Ascending aorta (tissue), 2 donors: ENCODE results near the gene POLR3A. TPM values are rescaled to one million over a fixed set of nuclear protein-coding genes. Genes with fewer than 3 reads are reported as not detected.

ENCODE experiments used
- DNase-seq, 2 donors: peaks; one replicate each; pipeline ENCODE4 v3.0.0-alpha.2; 2019; ENCODE audit warnings: low spot score in 2 of 2
- H3K27ac ChIP-seq, 2 donors: fragments of 200-600 bp; sonication (generic); one replicate each; pipeline ENCODE4 v1.5.1; 2016 to 2017; ENCODE audit warnings: mild to moderate bottlenecking in 1 of 2
- H3K27me3 ChIP-seq: fragments of 200-600 bp; sonication (generic); one replicate; pipeline ENCODE4 v1.5.1; 2017
- H3K36me3 ChIP-seq, 2 donors: fragments of 200-600 bp; sonication (generic); one replicate each; pipeline ENCODE4 v1.5.1; 2016
- H3K4me1 ChIP-seq, 2 donors: fragments of 200-600 bp; sonication (generic); one replicate each; pipeline ENCODE4 v1.5.1; 2016 to 2017; ENCODE audit warnings: mild to moderate bottlenecking in 1 of 2
- H3K4me3 ChIP-seq, 2 donors: fragments of 200-600 bp; sonication (generic); one replicate each; pipeline ENCODE4 v1.5.1; 2016 to 2017; ENCODE audit warnings: mild to moderate bottlenecking in 1 of 2
- H3K9me3 ChIP-seq, 2 donors: fragments of 200-600 bp; sonication (generic); one replicate each; pipeline ENCODE4 v1.5.1; 2016
- intact Hi-C: fragments of 100-400 bp; cut with DNase I; formaldehyde crosslinking; loops from one replicate; pipeline ENCODE4 v1.15.1; 2023
- total RNA-seq: library from RNA; depleted of rRNA; stranded (reverse); fragments of >200 nt; gene quantifications from one replicate; pipeline ENCODE4 v1.1.0, GENCODE V29; 2016
- TF ChIP-seq, protein P1 (sequence below), 3 experiments: fragments of 200-600 bp in 2 of 3; fragments of 450-650 bp in 1 of 3; sonication (generic) in 2 of 3; IDR thresholded peaks; one replicate each; pipeline ENCODE4 v1.5.1; 2016 to 2019; ENCODE audit warnings: antibody characterized with exemption in 3 of 3, mild to moderate bottlenecking in 1 of 3, moderate library complexity in 1 of 3

POLR3A gene
- total RNA-seq, 1 donor from 2014 or later, result 18.6 TPM

DNA sequence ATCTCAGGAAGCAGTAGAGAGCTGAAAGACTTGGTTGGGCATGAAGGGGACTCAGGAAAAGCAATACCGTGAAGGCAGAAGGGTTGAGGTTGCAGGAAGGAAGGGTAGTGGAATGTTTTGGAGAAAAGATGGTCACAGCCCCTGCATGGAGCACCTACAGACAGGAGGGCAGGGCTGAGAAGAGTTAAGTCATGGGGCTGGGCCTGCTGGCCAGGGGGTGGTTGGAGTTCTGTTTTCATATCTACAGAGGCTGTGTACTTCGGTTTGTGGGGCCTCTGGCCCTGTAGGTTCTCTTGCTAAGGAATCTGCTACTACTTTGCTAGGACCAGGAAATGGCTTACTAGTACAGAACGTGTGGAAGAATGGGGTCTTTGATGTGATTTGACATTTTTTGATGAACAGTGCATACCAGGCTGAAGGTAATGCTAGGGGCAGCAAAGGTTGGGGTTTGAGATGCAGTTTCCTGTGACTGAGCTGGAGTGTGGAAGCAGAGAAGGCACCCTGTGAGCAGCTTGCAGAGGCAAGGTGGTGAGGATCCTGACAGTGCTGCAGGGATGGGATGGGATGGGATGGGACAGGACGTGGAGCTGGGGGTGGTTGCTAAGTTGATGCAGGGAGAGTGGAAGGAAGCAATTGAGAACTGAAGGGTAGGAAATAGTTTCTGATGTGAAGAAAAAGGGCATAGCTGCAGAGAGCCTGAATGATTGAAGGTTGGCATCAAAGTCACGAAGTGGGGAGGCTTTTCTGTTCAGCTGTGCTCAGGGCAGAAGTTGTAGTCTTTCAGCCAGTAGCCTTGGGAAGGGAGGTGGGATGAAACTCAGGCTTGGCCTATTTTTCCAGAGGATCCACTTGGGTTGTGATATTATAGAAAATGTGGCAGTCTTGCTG is 12.1 kb upstream of the POLR3A start:
- H3K27ac ChIP-seq, result no peak overlapping the region

DNA sequence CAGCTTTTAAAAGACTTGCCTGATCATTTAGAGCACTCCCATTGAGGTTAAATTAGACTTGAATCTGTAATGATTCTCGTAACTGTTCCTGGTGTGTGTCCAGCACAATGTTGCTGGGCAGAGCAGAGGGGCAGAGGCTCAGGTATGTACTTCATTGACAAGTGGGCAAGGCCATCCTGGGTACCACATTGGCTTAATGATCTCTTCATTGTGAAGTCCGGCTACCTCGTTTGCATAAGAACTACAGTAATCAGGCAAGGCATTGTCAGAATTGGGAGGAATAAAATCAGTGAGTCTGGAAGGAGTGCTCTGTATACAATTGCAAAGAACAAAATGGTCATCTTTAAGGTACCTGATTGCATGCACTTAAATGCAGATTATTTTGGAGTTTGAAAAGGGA is 10.4 kb upstream of the POLR3A start:
- TF ChIP-seq, protein P1, sequence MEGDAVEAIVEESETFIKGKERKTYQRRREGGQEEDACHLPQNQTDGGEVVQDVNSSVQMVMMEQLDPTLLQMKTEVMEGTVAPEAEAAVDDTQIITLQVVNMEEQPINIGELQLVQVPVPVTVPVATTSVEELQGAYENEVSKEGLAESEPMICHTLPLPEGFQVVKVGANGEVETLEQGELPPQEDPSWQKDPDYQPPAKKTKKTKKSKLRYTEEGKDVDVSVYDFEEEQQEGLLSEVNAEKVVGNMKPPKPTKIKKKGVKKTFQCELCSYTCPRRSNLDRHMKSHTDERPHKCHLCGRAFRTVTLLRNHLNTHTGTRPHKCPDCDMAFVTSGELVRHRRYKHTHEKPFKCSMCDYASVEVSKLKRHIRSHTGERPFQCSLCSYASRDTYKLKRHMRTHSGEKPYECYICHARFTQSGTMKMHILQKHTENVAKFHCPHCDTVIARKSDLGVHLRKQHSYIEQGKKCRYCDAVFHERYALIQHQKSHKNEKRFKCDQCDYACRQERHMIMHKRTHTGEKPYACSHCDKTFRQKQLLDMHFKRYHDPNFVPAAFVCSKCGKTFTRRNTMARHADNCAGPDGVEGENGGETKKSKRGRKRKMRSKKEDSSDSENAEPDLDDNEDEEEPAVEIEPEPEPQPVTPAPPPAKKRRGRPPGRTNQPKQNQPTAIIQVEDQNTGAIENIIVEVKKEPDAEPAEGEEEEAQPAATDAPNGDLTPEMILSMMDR (IDR thresholded peaks at IDR 0.05), result no peak
- intact Hi-C loops, result loop anchor here (10.0 kb wide), 1 partner anchor 1025 kb away; the partner anchor contains the start of gene ZMIZ1
- Histone ChIP-seq H3K36me3 (peaks cover 62 to 82% of the 10 kb centered on the region in 2 donors), H3K4me3 (no peak overlapping the region), H3K27ac (no peak overlapping the region), H3K9me3 (no peaks in the 10 kb centered on the region), H3K4me1 (peaks cover 2 to 3% of the 10 kb centered on the region in 2 donors), H3K27me3 (no peaks in the 10 kb centered on the region)
- DNase-seq, result no peak

More for the DNA sequence above, 12.1 kb upstream of the POLR3A start:
- Histone ChIP-seq H3K4me3 (no peak overlapping the region), H3K27me3 (no peaks in the 10 kb centered on the region), H3K4me1 (no peaks in the 10 kb centered on the region), H3K36me3 (peaks cover 53 to 70% of the 10 kb centered on the region in 2 donors), H3K9me3 (no peaks in the 10 kb centered on the region)
- DNase-seq, result no peak
- intact Hi-C loops, result loop anchor here (10.0 kb wide), 1 partner anchor 1023 kb away; the partner anchor contains the start of gene ZMIZ1
- TF ChIP-seq, protein P1 (IDR thresholded peaks at IDR 0.05), result no peak

DNA sequence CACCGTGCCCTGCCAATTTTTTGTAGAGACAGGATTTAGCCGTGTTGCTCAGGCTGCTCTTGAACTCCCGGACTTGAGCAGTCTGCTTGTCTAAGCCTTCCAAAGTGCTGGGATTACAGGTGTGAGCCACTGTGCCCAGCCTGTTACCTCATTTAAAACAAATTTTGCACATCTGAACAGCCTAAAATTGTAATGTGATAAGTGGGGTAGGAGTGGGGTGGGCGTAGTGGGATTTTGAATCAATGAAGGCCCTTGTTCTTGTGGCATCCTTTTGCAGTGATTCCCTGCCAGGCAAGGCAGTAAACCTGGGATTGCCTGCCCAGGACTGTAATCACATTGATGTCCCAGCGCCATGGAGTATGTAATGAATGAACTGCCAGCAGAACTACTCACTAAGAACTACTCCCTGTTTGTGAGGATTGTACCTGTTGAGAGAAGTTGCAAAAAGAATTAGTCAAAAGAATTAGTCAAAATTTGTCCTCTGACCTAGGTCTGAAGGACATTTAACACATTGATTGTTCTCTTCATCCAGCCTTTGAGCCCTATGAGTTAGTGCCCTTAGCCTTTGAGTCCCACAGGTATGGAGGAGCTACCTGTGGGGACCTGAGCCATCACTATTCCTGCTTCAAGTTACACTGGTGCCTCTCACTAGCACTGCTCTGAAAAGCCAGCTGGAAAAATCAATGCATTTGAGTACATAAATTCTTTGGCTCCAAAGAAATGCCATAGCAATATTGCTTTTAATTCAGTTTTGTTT is 9.7 kb upstream of the POLR3A start:
- no peak overlapping the region for H3K27ac ChIP-seq
- H3K4me1 ChIP-seq, result peaks cover 3 to 10% of the 10 kb centered on the region in 2 donors
- no peaks in the 10 kb centered on the region for H3K27me3 ChIP-seq
- H3K9me3 ChIP-seq, result no peaks in the 10 kb centered on the region
- TF ChIP-seq, protein P1 (IDR thresholded peaks at IDR 0.05), result no peak
- DNase-seq, result no peak
- no peak overlapping the region for H3K4me3 ChIP-seq
- intact Hi-C loops, result no loop called here
- H3K36me3 ChIP-seq, result peaks cover 62 to 82% of the 10 kb centered on the region in 2 donors

DNA sequence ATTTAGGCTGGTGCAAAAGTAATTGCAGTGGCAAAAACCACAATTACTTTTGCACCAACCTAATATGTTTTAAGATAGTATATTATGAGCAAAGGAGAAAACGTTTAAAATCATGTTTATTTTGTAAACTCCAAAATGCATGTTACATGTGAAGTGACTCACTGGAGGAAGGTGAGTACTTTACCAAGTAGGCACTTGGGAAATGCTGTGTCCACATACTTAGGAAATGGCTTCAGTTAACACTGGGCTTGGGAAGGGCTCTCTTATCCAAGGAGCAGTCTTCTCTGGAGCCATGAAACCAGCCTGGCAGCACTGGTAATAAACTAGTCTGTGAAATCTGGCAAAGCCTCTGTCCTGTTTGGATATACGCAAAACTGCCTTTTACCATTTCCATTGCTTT is 8.8 kb upstream of the POLR3A start:
- TF ChIP-seq, protein P1 (IDR thresholded peaks at IDR 0.05), result no peak
- Histone ChIP-seq H3K9me3 (no peaks in the 10 kb centered on the region), H3K27me3 (no peaks in the 10 kb centered on the region), H3K4me3 (no peak overlapping the region), H3K4me1 (peaks cover 3 to 10% of the 10 kb centered on the region in 2 donors), H3K27ac (no peak overlapping the region), H3K36me3 (peaks cover 62 to 76% of the 10 kb centered on the region in 2 donors)
- intact Hi-C loops, result no loop called here
- no peak for DNase-seq

DNA sequence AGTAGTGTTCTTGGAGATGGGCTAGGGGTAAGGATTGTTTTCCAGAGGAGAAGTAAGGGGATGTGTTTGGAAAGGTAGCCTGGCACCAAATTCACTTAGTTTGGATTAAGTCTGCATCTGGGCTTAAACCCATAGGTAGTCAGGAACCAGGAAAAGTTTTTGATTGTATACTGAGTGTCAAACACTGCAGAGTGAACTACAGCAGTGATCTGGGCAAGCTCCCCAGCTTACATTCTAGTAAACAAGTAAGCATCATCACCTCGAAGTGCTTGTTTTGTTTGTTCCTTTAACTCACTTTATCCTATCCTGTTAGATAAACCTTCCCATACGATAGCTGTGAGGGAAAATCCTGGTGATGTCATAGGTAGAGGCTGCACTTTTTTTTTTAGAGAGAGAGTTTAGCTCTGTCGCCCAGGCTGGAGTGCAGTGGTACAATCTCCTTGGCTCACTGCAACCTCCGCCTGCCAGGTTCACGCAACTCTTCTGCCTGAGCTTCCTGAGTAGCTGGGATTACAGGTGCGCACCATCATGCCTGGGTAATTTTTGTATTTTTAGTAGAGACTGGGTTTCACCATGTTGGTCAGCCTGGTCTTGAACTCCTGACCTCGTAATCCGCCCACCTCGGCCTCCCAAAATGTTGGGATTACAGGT is 6.7 kb upstream of the POLR3A start:
- DNase-seq, result no peak

More for the DNA sequence above, 6.7 kb upstream of the POLR3A start:
- no peaks in the 10 kb centered on the region for H3K27me3 ChIP-seq
- intact Hi-C loops, result no loop called here
- H3K27ac ChIP-seq, result no peak overlapping the region
- no peak overlapping the region for H3K4me3 ChIP-seq
- H3K36me3 ChIP-seq, result peaks cover 46 to 56% of the 10 kb centered on the region in 2 donors
- TF ChIP-seq, protein P1 (IDR thresholded peaks at IDR 0.05), result no peak
- peaks cover 3 to 10% of the 10 kb centered on the region in 2 donors for H3K4me1 ChIP-seq
- H3K9me3 ChIP-seq, result no peaks in the 10 kb centered on the region
